Measurements from ENCODE around the gene GPRC5C.

GPRC5C gene

GRCh38 chr17:74459622-74460021, 27.7 kb downstream of the GPRC5C start:
- Histone ChIP-seq H3K36me3 (ENCODE audit: control insufficient read depth, insufficient read depth, low read length) (no peaks in the 10 kb centered on the region), H3K9me3 (ENCODE audit: control insufficient read depth, low read length) (no peaks in the 10 kb centered on the region), H3K27me3 (ENCODE audit: control insufficient read depth, insufficient read depth, low read length, poor library complexity, severe bottlenecking) (peaks cover 5% of the 10 kb centered on the region), H3K27ac (ENCODE audit: insufficient read depth, low read depth, low read length, poor library complexity, severe bottlenecking) (no peak overlapping the region), H3K4me1 (ENCODE audit: control insufficient read depth, insufficient read depth, low read length) (peaks cover 14% of the 10 kb centered on the region), H3K4me3 (ENCODE audit: insufficient read depth, low read depth, low read length) (no peak overlapping the region)
- 85 to 89% methylated on average over 7 of the region's 7 CpGs for WGBS, 2 experiments

DNA sequence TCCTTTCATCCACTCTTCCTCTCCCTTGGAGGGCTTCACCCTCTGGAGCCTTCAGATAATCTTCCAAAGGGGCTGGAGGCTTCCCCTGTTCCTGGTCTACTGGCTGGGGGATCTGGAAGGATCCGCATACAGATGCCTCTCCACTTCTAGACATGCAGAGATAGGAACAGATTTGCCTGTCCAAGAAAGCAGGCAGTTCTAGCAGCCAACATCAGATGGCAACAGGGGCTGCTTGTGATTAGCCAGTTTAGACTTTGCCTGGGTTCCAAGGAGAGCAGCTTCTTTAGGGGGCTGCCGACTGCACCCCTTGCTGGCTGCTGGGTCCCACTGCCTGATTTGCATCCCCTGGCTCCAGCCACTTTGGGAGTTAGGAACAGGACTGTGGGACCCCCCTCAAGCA, 28.4 kb downstream of the GPRC5C start:
- Histone ChIP-seq H3K27me3 (ENCODE audit: control insufficient read depth, insufficient read depth, low read length, poor library complexity, severe bottlenecking) (peaks cover 5% of the 10 kb centered on the region), H3K4me3 (ENCODE audit: insufficient read depth, low read depth, low read length) (no peak overlapping the region), H3K27ac (ENCODE audit: insufficient read depth, low read depth, low read length, poor library complexity, severe bottlenecking) (no peak overlapping the region), H3K36me3 (ENCODE audit: control insufficient read depth, insufficient read depth, low read length) (no peaks in the 10 kb centered on the region), H3K9me3 (ENCODE audit: control insufficient read depth, low read length) (no peaks in the 10 kb centered on the region), H3K4me1 (ENCODE audit: control insufficient read depth, insufficient read depth, low read length) (peaks cover 8% of the 10 kb centered on the region)
- 90 to 94% methylated on average over 2 of the region's 2 CpGs for WGBS, 2 experiments

GRCh38 chr17:74460996-74461395, 29.1 kb downstream of the GPRC5C start:
- Histone ChIP-seq H3K4me1 (ENCODE audit: control insufficient read depth, insufficient read depth, low read length) (peaks cover 2% of the 10 kb centered on the region), H3K27ac (ENCODE audit: insufficient read depth, low read depth, low read length, poor library complexity, severe bottlenecking) (no peak overlapping the region), H3K9me3 (ENCODE audit: control insufficient read depth, low read length) (no peaks in the 10 kb centered on the region), H3K4me3 (ENCODE audit: insufficient read depth, low read depth, low read length) (no peak overlapping the region), H3K27me3 (ENCODE audit: control insufficient read depth, insufficient read depth, low read length, poor library complexity, severe bottlenecking) (peaks cover 5% of the 10 kb centered on the region), H3K36me3 (ENCODE audit: control insufficient read depth, insufficient read depth, low read length) (no peaks in the 10 kb centered on the region)
- 91 to 93% methylated on average over 7 of the region's 7 CpGs for WGBS, 2 experiments

DNA sequence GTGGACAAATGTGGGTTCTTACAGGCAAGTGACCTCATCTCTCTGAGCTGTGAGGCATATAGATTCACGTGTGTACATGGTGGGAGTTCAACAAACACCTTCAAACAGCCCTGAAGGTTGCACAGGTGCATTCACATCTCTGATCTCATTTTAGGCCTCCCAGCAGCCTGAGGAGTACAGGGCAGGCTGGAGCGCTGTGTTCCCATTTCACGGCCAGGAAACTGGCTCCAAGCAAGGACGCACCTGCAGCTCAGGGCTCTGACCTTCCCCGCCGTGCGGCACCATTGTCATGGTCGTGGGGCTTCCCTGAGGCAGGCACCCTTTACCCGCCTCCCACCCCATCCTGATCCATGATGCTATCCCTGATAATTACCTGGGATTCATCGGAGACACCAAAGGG, 29.7 kb downstream of the GPRC5C start:
- H3K4me3 ChIP-seq (ENCODE audit: insufficient read depth, low read depth, low read length): no peak overlapping the region
- H3K9me3 ChIP-seq (ENCODE audit: control insufficient read depth, low read length): no peaks in the 10 kb centered on the region
- H3K4me1 ChIP-seq (ENCODE audit: control insufficient read depth, insufficient read depth, low read length): no peaks in the 10 kb centered on the region
- no peaks in the 10 kb centered on the region for H3K36me3 ChIP-seq (ENCODE audit: control insufficient read depth, insufficient read depth, low read length)
- WGBS, 2 experiments: 89 to 92% methylated on average over 10 of the region's 10 CpGs
- peaks cover 5% of the 10 kb centered on the region for H3K27me3 ChIP-seq (ENCODE audit: control insufficient read depth, insufficient read depth, low read length, poor library complexity, severe bottlenecking)
- H3K27ac ChIP-seq (ENCODE audit: insufficient read depth, low read depth, low read length, poor library complexity, severe bottlenecking): no peak overlapping the region

- 90 to 93% methylated on average over 7 of the region's 7 CpGs for WGBS, 2 experiments
- Histone ChIP-seq H3K4me1 (ENCODE audit: control insufficient read depth, insufficient read depth, low read length) (peaks cover 6% of the 10 kb centered on the region), H3K9me3 (ENCODE audit: control insufficient read depth, low read length) (no peaks in the 10 kb centered on the region), H3K27ac (ENCODE audit: insufficient read depth, low read depth, low read length, poor library complexity, severe bottlenecking) (no peak overlapping the region), H3K4me3 (ENCODE audit: insufficient read depth, low read depth, low read length) (no peak overlapping the region), H3K27me3 (ENCODE audit: control insufficient read depth, insufficient read depth, low read length, poor library complexity, severe bottlenecking) (no peaks in the 10 kb centered on the region), H3K36me3 (ENCODE audit: control insufficient read depth, insufficient read depth, low read length) (no peaks in the 10 kb centered on the region)
Observed at GRCh38 chr17:74464730-74465377, 33.0 kb downstream of the GPRC5C start.

DNA sequence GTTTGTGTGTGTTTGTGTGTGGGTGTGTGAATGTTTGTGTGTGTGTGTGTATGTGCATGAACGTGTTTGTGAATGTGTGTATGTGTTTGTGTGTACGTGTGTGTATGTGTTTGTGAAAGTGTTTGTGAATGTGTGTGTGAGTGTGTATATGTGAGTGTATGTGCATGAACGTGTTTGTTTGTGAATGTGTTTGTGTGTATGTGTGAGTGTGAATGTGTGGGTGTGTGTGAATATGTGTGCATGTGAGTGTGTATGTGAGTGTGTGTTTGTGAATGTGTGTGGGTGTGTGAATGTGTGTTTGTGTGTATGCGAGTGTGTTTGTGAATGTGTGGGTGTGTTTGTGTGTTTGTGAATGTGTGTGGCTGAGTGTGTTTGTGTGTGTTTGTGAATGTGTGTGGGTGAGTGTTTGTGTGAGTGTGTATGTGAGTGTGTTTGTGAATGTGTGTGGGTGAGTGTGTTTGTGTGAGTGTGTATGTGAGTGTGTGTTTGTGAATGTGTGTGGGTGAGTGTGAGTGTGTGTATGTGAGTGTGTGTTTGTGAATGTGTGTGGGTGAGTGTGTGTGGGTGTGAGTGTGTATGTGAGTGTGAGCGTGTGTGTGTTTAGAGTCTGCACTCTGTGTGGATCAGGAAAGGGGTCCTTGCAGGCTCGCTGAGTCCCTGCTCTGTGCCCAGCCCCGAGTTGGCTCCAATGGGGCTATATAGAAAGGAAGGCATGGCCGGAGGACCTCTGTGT, 33.7 kb downstream of the GPRC5C start:
- H3K36me3 ChIP-seq (ENCODE audit: control insufficient read depth, insufficient read depth, low read length): no peaks in the 10 kb centered on the region
- 88 to 93% methylated on average over 8 of the region's 8 CpGs for WGBS, 2 experiments
- no peak overlapping the region for H3K4me3 ChIP-seq (ENCODE audit: insufficient read depth, low read depth, low read length)
- no peaks in the 10 kb centered on the region for H3K9me3 ChIP-seq (ENCODE audit: control insufficient read depth, low read length)
- H3K27me3 ChIP-seq (ENCODE audit: control insufficient read depth, insufficient read depth, low read length, poor library complexity, severe bottlenecking): no peaks in the 10 kb centered on the region
- peaks cover 6% of the 10 kb centered on the region for H3K4me1 ChIP-seq (ENCODE audit: control insufficient read depth, insufficient read depth, low read length)
- H3K27ac ChIP-seq (ENCODE audit: insufficient read depth, low read depth, low read length, poor library complexity, severe bottlenecking): no peak overlapping the region

DNA sequence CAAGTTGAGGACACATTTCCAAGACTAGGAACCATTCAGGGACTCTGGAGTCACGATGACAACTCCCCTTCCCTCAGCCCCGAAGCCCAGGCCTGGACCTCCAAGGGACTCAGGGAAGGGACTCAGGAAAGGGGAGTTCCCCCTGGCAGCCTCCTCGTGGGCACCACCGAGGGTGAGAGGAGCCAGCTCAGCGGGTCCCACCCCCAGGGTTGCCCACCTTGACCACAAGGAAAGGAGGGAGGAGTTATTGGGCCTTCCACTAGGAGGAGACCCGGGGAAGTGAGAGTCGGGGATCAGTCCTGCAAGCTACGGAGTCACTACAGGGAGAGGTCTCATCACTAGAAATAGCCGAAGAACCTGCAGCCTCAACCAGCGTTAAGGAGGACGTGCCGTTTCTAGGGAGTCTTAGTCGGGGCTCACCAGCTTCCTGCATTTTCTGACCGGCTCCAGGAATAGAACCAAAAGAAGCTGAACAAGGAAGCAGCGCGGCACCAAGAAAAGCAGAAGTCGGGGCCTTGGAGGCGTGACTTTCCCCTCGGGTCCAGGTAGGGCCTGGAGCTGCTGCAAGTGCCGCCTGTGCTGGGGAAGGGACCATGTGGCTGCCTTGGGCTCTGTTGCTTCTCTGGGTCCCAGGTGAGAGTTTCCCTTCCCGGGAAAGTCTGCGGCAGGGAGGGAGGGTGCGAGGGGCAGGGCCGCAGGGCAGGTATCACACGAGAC, 34.4 kb downstream of the GPRC5C start, which contains the start of gene CD300A:
Gene CD300A, plus strand, starts transcription at position 524 of the 717 bp plus-strand sequence. Its CDS starts 70 bp downstream, at position 594.
- Histone ChIP-seq H3K36me3 (ENCODE audit: control insufficient read depth, insufficient read depth, low read length) (no peaks in the 10 kb centered on the region), H3K27ac (ENCODE audit: insufficient read depth, low read depth, low read length, poor library complexity, severe bottlenecking) (no peak within 1 kb of the TSS), H3K4me3 (ENCODE audit: insufficient read depth, low read depth, low read length) (no peak within 1 kb of the TSS), H3K4me1 (ENCODE audit: control insufficient read depth, insufficient read depth, low read length) (peaks cover 6% of the 10 kb centered on the region), H3K27me3 (ENCODE audit: control insufficient read depth, insufficient read depth, low read length, poor library complexity, severe bottlenecking) (no peaks in the 10 kb centered on the region), H3K9me3 (ENCODE audit: control insufficient read depth, low read length) (no peaks in the 10 kb centered on the region)
- WGBS, 2 experiments: 86 to 87% methylated on average over 25 of the region's 25 CpGs

- Histone ChIP-seq H3K27ac (ENCODE audit: insufficient read depth, low read depth, low read length, poor library complexity, severe bottlenecking) (no peak overlapping the region), H3K27me3 (ENCODE audit: control insufficient read depth, insufficient read depth, low read length, poor library complexity, severe bottlenecking) (no peaks in the 10 kb centered on the region), H3K4me1 (ENCODE audit: control insufficient read depth, insufficient read depth, low read length) (peaks cover 6% of the 10 kb centered on the region), H3K36me3 (ENCODE audit: control insufficient read depth, insufficient read depth, low read length) (no peaks in the 10 kb centered on the region), H3K4me3 (ENCODE audit: insufficient read depth, low read depth, low read length) (no peak overlapping the region), H3K9me3 (ENCODE audit: control insufficient read depth, low read length) (no peaks in the 10 kb centered on the region)
- 86 to 90% methylated on average over 11 of the region's 11 CpGs for WGBS, 2 experiments
Observed at GRCh38 chr17:74466828-74467184, 34.9 kb downstream of the GPRC5C start.

- Histone ChIP-seq H3K36me3 (ENCODE audit: control insufficient read depth, insufficient read depth, low read length) (no peaks in the 10 kb centered on the region), H3K27me3 (ENCODE audit: control insufficient read depth, insufficient read depth, low read length, poor library complexity, severe bottlenecking) (no peaks in the 10 kb centered on the region), H3K27ac (ENCODE audit: insufficient read depth, low read depth, low read length, poor library complexity, severe bottlenecking) (no peak overlapping the region), H3K4me3 (ENCODE audit: insufficient read depth, low read depth, low read length) (no peak overlapping the region), H3K9me3 (ENCODE audit: control insufficient read depth, low read length) (no peaks in the 10 kb centered on the region), H3K4me1 (ENCODE audit: control insufficient read depth, insufficient read depth, low read length) (peaks cover 6% of the 10 kb centered on the region)
- 53 to 56% methylated on average over 21 of the region's 21 CpGs for WGBS, 2 experiments
Observed at GRCh38 chr17:74467221-74467951, 35.5 kb downstream of the GPRC5C start.

DNA sequence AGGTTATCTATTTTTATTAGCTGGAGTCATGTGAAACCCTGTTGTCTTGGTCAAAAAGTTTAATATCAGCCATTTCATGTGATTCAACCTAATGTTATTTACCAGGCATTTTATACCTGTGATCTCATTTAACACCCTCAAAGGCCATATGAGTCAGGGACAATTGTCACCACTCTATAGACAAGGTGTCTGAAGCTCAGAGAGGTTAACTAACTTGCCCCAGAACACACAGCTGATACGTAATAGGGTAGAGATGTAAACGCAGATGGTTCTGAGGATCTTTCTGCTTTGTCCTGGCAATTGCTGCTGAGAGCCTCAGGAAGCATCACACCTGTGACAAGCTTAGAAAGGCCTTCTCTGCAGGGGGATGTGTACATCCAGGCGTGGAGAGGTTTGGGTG, 39.5 kb downstream of the GPRC5C start:
- Histone ChIP-seq H3K4me1 (ENCODE audit: control insufficient read depth, insufficient read depth, low read length) (peaks cover 6% of the 10 kb centered on the region), H3K27ac (ENCODE audit: insufficient read depth, low read depth, low read length, poor library complexity, severe bottlenecking) (no peak overlapping the region), H3K9me3 (ENCODE audit: control insufficient read depth, low read length) (no peaks in the 10 kb centered on the region), H3K36me3 (ENCODE audit: control insufficient read depth, insufficient read depth, low read length) (no peaks in the 10 kb centered on the region), H3K4me3 (ENCODE audit: insufficient read depth, low read depth, low read length) (no peak overlapping the region), H3K27me3 (ENCODE audit: control insufficient read depth, insufficient read depth, low read length, poor library complexity, severe bottlenecking) (no peaks in the 10 kb centered on the region)
- 95 to 97% methylated on average over 3 of the region's 3 CpGs for WGBS, 2 experiments
